ENCODE data around the gene DNHD1. TPM values are rescaled to one million over a fixed set of nuclear protein-coding genes. Genes with fewer than 3 reads are reported as not detected.

The DNHD1 gene
- total and polyA plus RNA-seq, 2 of the 8 experiments (the other 6 are each of a cell fraction or from before 2014, with no cell fraction given), result 5.0 to 6.8 TPM

GRCh38 chr11:6602096-6602940 lies 105.2 kb downstream of the DNHD1 start:
- H4K8ac ChIP-seq (ENCODE audit: extremely low read depth, insufficient read depth, low read length), result no peak overlapping the region
- H2AK5ac ChIP-seq (ENCODE audit: low read depth, low read length), result no peak overlapping the region
- no peak overlapping the region for H2BK5ac ChIP-seq (ENCODE audit: low read depth, low read length)
- no peak overlapping the region for H2AFZ ChIP-seq (ENCODE audit: low read length)
- H3K36me3 ChIP-seq (ENCODE audit: control insufficient read depth in 2 of 4, insufficient read depth in 4 of 4, low read length in 3 of 4), result peaks cover 3 to 19% (median 9%) of the 10 kb centered on the region in 4 experiments; a peak in 7 of 8 replicates
- no peak overlapping the region for H4K91ac ChIP-seq (replicated peaks; ENCODE audit: insufficient read length, low read length)
- ChIA-PET POLR2A (ENCODE audit: partially characterized antibody) (interaction anchor here (0.6 to 2.1 kb wide), 7 partner anchors 8 to 176 kb away, joined by 3 to 7 read pairs (median 5); partner anchors contain the start of genes TAF10 and TPP1), CTCF (ENCODE audit: partially characterized antibody) (interaction anchor here (0.9 to 4.1 kb wide), 8 partner anchors 8 to 224 kb away, joined by 3 to 23 read pairs (median 4); partner anchors contain the start of gene TAF10)
- H3K9ac ChIP-seq (replicated peaks in 1 of 4; ENCODE audit: extremely low read depth in 1 of 4, low read depth in 3 of 4, low read length in 3 of 4), result peak overlapping the region in 2 of 4 experiments; percentile 12 to 64; a peak in 4 of 7 replicates
- H3K4me1 ChIP-seq (replicated peaks in 1 of 4; ENCODE audit: control insufficient read depth in 3 of 4, insufficient read depth in 4 of 4, low read length in 3 of 4), result peaks cover 5 to 17% (median 8%) of the 10 kb centered on the region in 4 experiments; a peak in 6 of 7 replicates
- H4K5ac ChIP-seq (ENCODE audit: insufficient read length, low read depth, low read length), result no peak overlapping the region
- H3K23me2 ChIP-seq (ENCODE audit: low read depth, low read length), result peaks cover 16% of the 10 kb centered on the region
- peaks cover 0 to 7% of the 10 kb centered on the region in 2 experiments for H4K20me1 ChIP-seq (replicated peaks in 1 of 2; ENCODE audit: control insufficient read depth in 1 of 2, insufficient read depth in 2 of 2, low read length in 2 of 2)
- no peak overlapping the region for H2BK120ac ChIP-seq (replicated peaks; ENCODE audit: low read depth, low read length)
- H2BK15ac ChIP-seq (ENCODE audit: low read length), result no peak overlapping the region
- peaks cover 3 to 37% of the 10 kb centered on the region in 2 experiments for H3K79me2 ChIP-seq (ENCODE audit: control insufficient read depth in 1 of 2, insufficient read depth in 2 of 2, low read length in 2 of 2)
- no peak overlapping the region for H2BK20ac ChIP-seq (ENCODE audit: low read length)
- H3K4me3 ChIP-seq (ENCODE audit: extremely low read depth in 1 of 4, insufficient read depth in 2 of 4, low read depth in 3 of 4, low read length in 4 of 4), result peak overlapping the region; percentile 79 to 99 (median 93)
- WGBS, 2 experiments (ENCODE audit: extremely low coverage in 1 of 2, insufficient coverage in 1 of 2, insufficient read length in 1 of 2, insufficient replicate concordance in 2 of 2, low coverage in 1 of 2, low lambda C conversion rate in 2 of 2, missing lambda C conversion rate in 1 of 2), result 82% methylated on average over 7 of the region's 7 CpGs; no CpG with 5 or more reads in 1 of the 2 experiments
- DNase-seq (ENCODE audit: low read depth in 1 of 2, low spot score in 2 of 2), result peak in 1 of 2 experiments; percentile 17
- H3K18ac ChIP-seq (ENCODE audit: extremely low read depth, low read length), result no peak overlapping the region
- no peak for TF ChIP-seq CTBP2 (IDR thresholded peaks at IDR 0.05; ENCODE audit: borderline replicate concordance, insufficient read depth, insufficient read length, low read length)
- TF ChIP-seq TEAD4 (IDR thresholded peaks at IDR 0.05; ENCODE audit: low read depth, low read length), result no peak
- no peak for TF ChIP-seq RBBP5 (IDR thresholded peaks at IDR 0.05; ENCODE audit: borderline replicate concordance, low read depth, low read length)
- no peak for TF ChIP-seq GTF2F1 (IDR thresholded peaks at IDR 0.05; ENCODE audit: borderline replicate concordance, low read depth, low read length)
- no peak for TF ChIP-seq FOSL1 (IDR thresholded peaks at IDR 0.05; ENCODE audit: insufficient read depth, low read depth, low read length)
- TF ChIP-seq POU5F1 (IDR thresholded peaks at IDR 0.05; ENCODE audit: low read depth, low read length), result no peak
- TF ChIP-seq KDM4A (IDR thresholded peaks at IDR 0.05; ENCODE audit: low read depth, low read length, severe bottlenecking), result no peak
- TF ChIP-seq ATF2 (IDR thresholded peaks at IDR 0.05; ENCODE audit: low read length), result no peak
- TF ChIP-seq SP2 (IDR thresholded peaks at IDR 0.05; ENCODE audit: low read length), result no peak
- no peak for TF ChIP-seq CHD2 (IDR thresholded peaks at IDR 0.05; ENCODE audit: low read length)
- H2BK12ac ChIP-seq (ENCODE audit: low read depth, low read length), result no peak overlapping the region
- no peak overlapping the region for H3K14ac ChIP-seq (ENCODE audit: insufficient read length)
- H3K27ac ChIP-seq (ENCODE audit: low read depth, low read length), result no peak overlapping the region
- H3K23ac ChIP-seq (ENCODE audit: insufficient read length), result no peak overlapping the region
- H3K9me3 ChIP-seq (ENCODE audit: insufficient read depth in 2 of 2, low read depth in 1 of 2, low read length in 1 of 2), result no peaks in the 10 kb centered on the region
- no peaks in the 10 kb centered on the region for H3K27me3 ChIP-seq (replicated peaks in 1 of 4; ENCODE audit: control insufficient read depth in 3 of 4, extremely low read depth in 1 of 4, insufficient read depth in 3 of 4, low read length in 3 of 4)
- H3K4ac ChIP-seq (replicated peaks; ENCODE audit: insufficient read length, low read depth, low read length), result no peak overlapping the region
- FAIRE-seq, result no peak
- H3K4me2 ChIP-seq (ENCODE audit: insufficient read depth in 1 of 2, low read depth in 2 of 2, low read length in 2 of 2), result peak overlapping the region; percentile 83 to 97
- no peak overlapping the region for H3K56ac ChIP-seq (replicated peaks; ENCODE audit: insufficient read length, low read depth, low read length)
- peaks cover 8% of the 10 kb centered on the region for H3K79me1 ChIP-seq (ENCODE audit: low read depth, low read length)

All from H1 (cell line).